Right cardiac atrium (tissue), 5 donors: Measurements from ENCODE around the gene CHN2. TPM values are rescaled to one million over a fixed set of nuclear protein-coding genes. Genes with fewer than 3 reads are reported as not detected.
"Not testable (repeated sequence)": the region's sequence is repeated elsewhere in the genome, so short reads cannot be mapped to it uniquely, and the experiment has no call there.

ENCODE experiments used
- ATAC-seq, 2 donors: fragments of 200-7000 bp; cut with Tn5 transposase; one replicate each; pipeline versions ENCODE4 v1.8.0 to v1.9.1; 2020; ENCODE audit warnings: moderate library complexity in 2 of 2, mild to moderate bottlenecking in 1 of 2
- DNase-seq, 3 donors: peaks; one replicate each; pipeline ENCODE4 v3.0.0-alpha.2; 2020
- H3K27ac ChIP-seq: one replicate; pipeline ENCODE4 v1.5.1; 2013; ENCODE audit warnings: mild to moderate bottlenecking, low read length, control low read depth, moderate library complexity
- H3K27me3 ChIP-seq: one replicate; pipeline ENCODE4 v1.6.1; 2013; ENCODE audit not compliant: control insufficient read depth, insufficient read depth
- H3K4me1 ChIP-seq: one replicate; pipeline ENCODE4 v1.6.1; 2013; ENCODE audit warnings: low read length; ENCODE audit not compliant: control insufficient read depth, insufficient read depth
- H3K4me3 ChIP-seq: one replicate; pipeline ENCODE4 v1.5.1; 2013; ENCODE audit warnings: low read length, control low read depth
- H3K9me3 ChIP-seq: one replicate; pipeline ENCODE4 v1.6.1; 2013; ENCODE audit warnings: low read length; ENCODE audit not compliant: control insufficient read depth
- WGBS: extraction: QIAGEN DNeasy Blood & Tissue Kit; methylation state at CpG from one replicate; pipeline ENCODE4 v1.1.7; 2013; 5-methylcytosine and 5-hydroxymethylcytosine counted together
- intact Hi-C, 4 donors: fragments of 100-400 bp; cut with DNase I; formaldehyde crosslinking; loops; one replicate each; pipeline versions ENCODE4 v1.11.0 to v1.14.0; 2022 to 2023
- polyA plus RNA-seq: library from polyadenylated mRNA; stranded (reverse); fragments of 200-250 nt; gene quantifications from one replicate; pipeline ENCODE4 v1.2.3, GENCODE V29; 2013
- total RNA-seq, 4 donors: library from RNA; stranded (reverse); fragmentation: NEBNext Ultra II Directional; extraction: Animal tissue kit (Norgen Biotek cat#: 25700); gene quantifications; one replicate each; pipeline ENCODE4 v1.2.1, GENCODE V29; 2021
- donor health status: healthy with polysubstance abuse.
- donor health status: DM: no; HTN: yes; CAD: no.
- donor health status: DM: no; HTN: no; CAD: no.
- donor health status: DM: no; HTN: yes; CAD: no; lungs with severe emphysema.
- donor health status: DM: yes; HTN: yes; CAD: no.

Gene CHN2
- total and polyA plus RNA-seq, 5 donors: 2.0 to 6.4 (median 4.3) TPM

- intact Hi-C loops: no loop called here
- Histone ChIP-seq H3K9me3 (no peaks in the 10 kb centered on the region), H3K27ac (no peak overlapping the region), H3K4me3 (no peak overlapping the region), H3K4me1 (no peaks in the 10 kb centered on the region), H3K27me3 (no peaks in the 10 kb centered on the region)
- ATAC-seq (peak; percentile 61 to 77), DNase-seq (peak; percentile 17 to 62 (median 50))
- WGBS: 82% methylated on average over 5 of the region's 5 CpGs
These were observed 8.1 kb downstream of the CHN2 start for GRCh38 chr7:29202651-29203069.

- H3K4me1 ChIP-seq: peaks cover 1% of the 10 kb centered on the region
- ATAC-seq: no peak
- no peak for DNase-seq
- WGBS: 80% methylated on average over 6 of the region's 6 CpGs
- no peak overlapping the region for H3K27ac ChIP-seq
- H3K4me3 ChIP-seq: no peak overlapping the region
- intact Hi-C loops: no loop called here
- no peaks in the 10 kb centered on the region for H3K27me3 ChIP-seq
- H3K9me3 ChIP-seq: no peaks in the 10 kb centered on the region
These were observed 10.1 kb downstream of the CHN2 start for GRCh38 chr7:29204491-29205272.

- intact Hi-C loops: no loop called here
- Histone ChIP-seq H3K4me1 (peaks cover 1% of the 10 kb centered on the region), H3K27ac (no peak overlapping the region), H3K9me3 (no peaks in the 10 kb centered on the region), H3K27me3 (no peaks in the 10 kb centered on the region), H3K4me3 (no peak overlapping the region)
- WGBS: 49% methylated on average over 5 of the region's 5 CpGs
- DNase-seq: no peak
- peak in 1 of 2 donors; percentile 28 for ATAC-seq
These were observed 12.7 kb downstream of the CHN2 start for GRCh38 chr7:29207162-29207801.

- WGBS: 85% methylated on average over 12 of the region's 12 CpGs
- no peaks in the 10 kb centered on the region for H3K9me3 ChIP-seq
These were observed 14.1 kb downstream of the CHN2 start for GRCh38 chr7:29208410-29209250.

GRCh38 chr7:29209745-29210144 is 15.2 kb downstream of the CHN2 start:
- Histone ChIP-seq H3K9me3 (no peaks in the 10 kb centered on the region), H3K4me1 (peaks cover 1% of the 10 kb centered on the region), H3K27ac (no peak overlapping the region), H3K4me3 (no peak overlapping the region), H3K27me3 (no peaks in the 10 kb centered on the region)
- DNase-seq (no peak), ATAC-seq (no peak)
- intact Hi-C loops: no loop called here
- 93% methylated on average over 3 of the region's 3 CpGs for whole genome bisulfite sequencing

More at GRCh38 chr7:29208410-29209250, 14.1 kb downstream of the CHN2 start:
- Histone ChIP-seq H3K27me3 (no peaks in the 10 kb centered on the region), H3K27ac (no peak overlapping the region), H3K4me3 (no peak overlapping the region), H3K4me1 (peaks cover 1% of the 10 kb centered on the region)
- DNase-seq: no peak
- no peak for ATAC-seq
- intact Hi-C loops: no loop called here

GRCh38 chr7:29212736-29213135 is 18.2 kb downstream of the CHN2 start:
- intact Hi-C loops, H3K27me3 ChIP-seq, DNase-seq, H3K4me3 ChIP-seq, H3K27ac ChIP-seq, H3K4me1 ChIP-seq, H3K9me3 ChIP-seq, ATAC-seq: not testable (repeated sequence)
- 97% methylated on average over 2 of the region's 2 CpGs for WGBS

- Histone ChIP-seq H3K27me3 (no peaks in the 10 kb centered on the region), H3K27ac (no peak overlapping the region), H3K9me3 (no peaks in the 10 kb centered on the region), H3K4me3 (no peak overlapping the region), H3K4me1 (no peaks in the 10 kb centered on the region)
- WGBS: 94% methylated on average over 5 of the region's 5 CpGs
- DNase-seq (no peak), ATAC-seq (no peak)
- intact Hi-C loops: no loop called here
These were observed 19.5 kb downstream of the CHN2 start for GRCh38 chr7:29214056-29214455.

GRCh38 chr7:29214816-29215215 is 20.2 kb downstream of the CHN2 start:
- intact Hi-C loops: no loop called here
- DNase-seq (no peak), ATAC-seq (no peak)
- H3K27ac ChIP-seq: no peak overlapping the region
- 24% methylated on average over 3 of the region's 3 CpGs for WGBS
- no peaks in the 10 kb centered on the region for H3K9me3 ChIP-seq
- no peak overlapping the region for H3K4me3 ChIP-seq
- H3K4me1 ChIP-seq: no peaks in the 10 kb centered on the region
- H3K27me3 ChIP-seq: no peaks in the 10 kb centered on the region

GRCh38 chr7:29216128-29216527 is 21.6 kb downstream of the CHN2 start:
- WGBS: 65% methylated on average over 1 of the region's 1 CpG
- intact Hi-C loops: no loop called here

GRCh38 chr7:29217113-29217512 is 22.5 kb downstream of the CHN2 start:
- DNase-seq: no peak
- Histone ChIP-seq H3K4me1 (no peaks in the 10 kb centered on the region), H3K27ac (no peak overlapping the region), H3K4me3 (no peak overlapping the region), H3K9me3 (no peaks in the 10 kb centered on the region), H3K27me3 (no peaks in the 10 kb centered on the region)
- ATAC-seq: no peak
- intact Hi-C loops: no loop called here
- WGBS: 49% methylated on average over 2 of the region's 2 CpGs

More at GRCh38 chr7:29216128-29216527, 21.6 kb downstream of the CHN2 start:
- Histone ChIP-seq H3K4me3 (no peak overlapping the region), H3K4me1 (no peaks in the 10 kb centered on the region), H3K27ac (no peak overlapping the region), H3K27me3 (no peaks in the 10 kb centered on the region), H3K9me3 (no peaks in the 10 kb centered on the region)
- ATAC-seq (no peak), DNase-seq (no peak)

GRCh38 chr7:29224726-29225125 is 30.2 kb downstream of the CHN2 start:
- H3K9me3 ChIP-seq: no peaks in the 10 kb centered on the region
- 83% methylated on average over 1 of the region's 1 CpG for WGBS
- no peak overlapping the region for H3K4me3 ChIP-seq
- ATAC-seq (no peak), DNase-seq (no peak)
- intact Hi-C loops: no loop called here
- no peaks in the 10 kb centered on the region for H3K4me1 ChIP-seq
- no peaks in the 10 kb centered on the region for H3K27me3 ChIP-seq
- no peak overlapping the region for H3K27ac ChIP-seq
